DMS114 treated with DMSO at 0.1 percent for 48 hours (cell line): ENCODE data around the gene CFAP68.

Source experiments
- DNase-seq: peaks from one replicate; lab custom pipeline; 2025; ENCODE audit not compliant: unreplicated experiment; lab: John Stamatoyannopoulos, UW

Gene CFAP68, protein sequence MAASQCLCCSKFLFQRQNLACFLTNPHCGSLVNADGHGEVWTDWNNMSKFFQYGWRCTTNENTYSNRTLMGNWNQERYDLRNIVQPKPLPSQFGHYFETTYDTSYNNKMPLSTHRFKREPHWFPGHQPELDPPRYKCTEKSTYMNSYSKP

DNA sequence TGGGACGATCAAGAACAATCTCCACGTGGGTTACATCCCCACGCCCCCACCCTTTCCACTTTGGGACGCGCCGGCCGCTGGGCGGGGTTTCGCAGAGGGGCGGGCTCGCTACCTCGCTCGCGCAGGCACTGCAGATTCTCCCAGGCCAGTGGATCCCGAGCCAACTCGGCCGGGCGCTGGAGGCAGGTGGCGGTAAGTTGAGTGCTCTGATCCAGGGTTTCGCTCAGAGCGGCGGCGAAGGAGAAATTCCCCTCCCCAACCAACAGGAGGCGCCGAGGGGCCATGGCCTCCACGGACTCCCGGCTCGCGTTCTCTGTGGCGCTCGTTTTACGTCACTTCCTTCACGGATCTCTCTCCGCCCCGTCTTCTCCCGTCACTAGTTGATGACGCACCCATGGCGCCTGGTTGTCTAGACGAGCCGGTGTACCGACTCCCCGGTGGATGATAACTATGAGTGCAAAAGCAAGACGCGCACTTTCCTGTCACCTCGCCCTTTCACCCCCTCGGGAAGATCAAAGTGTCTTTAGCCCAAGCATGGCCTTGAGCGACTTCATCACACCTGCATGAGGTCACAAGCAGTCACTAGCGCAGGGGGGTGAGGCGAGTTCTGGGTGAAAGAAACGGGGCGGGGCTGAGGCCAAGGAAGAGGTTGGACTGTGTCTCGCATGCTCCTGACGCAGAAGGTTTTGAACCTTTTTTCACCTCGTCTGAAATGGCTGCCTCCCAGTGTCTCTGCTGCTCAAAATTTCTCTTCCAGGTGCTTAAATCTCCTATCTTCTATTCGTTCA, at the start of gene CFAP68, which contains the start of gene FDXACB1:
Gene CFAP68 (plus strand): TSS at position 693 of the 788 bp plus-strand sequence. CDS start 20 bp downstream, at position 713.
Gene FDXACB1 (minus strand): TSS at position 317 of the 788 bp plus-strand sequence. CDS start 33 bp downstream, at position 284.
- DNase-seq = peak; percentile 80

- DNase-seq = no peak
These were observed 45.8 kb upstream of the CFAP68 start for GRCh38 chr11:111833524-111833923.

- DNase-seq = no peak
These were observed 44.7 kb upstream of the CFAP68 start for GRCh38 chr11:111834432-111835163.

- no peak for DNase-seq
These were observed 43.7 kb upstream of the CFAP68 start for GRCh38 chr11:111835665-111836064.

- DNase-seq = no peak
These were observed 43.2 kb upstream of the CFAP68 start for GRCh38 chr11:111836162-111836561.

DNA sequence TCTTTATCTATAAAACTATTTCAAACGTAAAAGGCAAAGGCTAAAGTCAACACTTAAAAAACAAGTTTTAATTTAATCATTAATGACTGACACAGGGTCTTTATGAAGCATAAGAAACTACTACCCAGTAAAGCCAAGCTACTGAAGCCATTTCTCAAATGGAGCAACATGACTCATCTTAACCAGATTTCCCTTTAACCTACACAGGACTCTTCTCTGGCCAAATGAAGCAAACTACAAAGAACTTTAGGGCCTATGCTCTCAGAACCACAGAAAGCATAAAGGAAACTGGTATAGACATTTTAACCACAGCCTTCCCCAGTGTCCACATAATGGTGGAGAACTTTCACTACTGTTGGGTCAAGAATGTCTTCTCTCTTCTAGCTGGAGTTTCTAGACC, 42.6 kb upstream of the CFAP68 start:
- no peak for DNase-seq

DNA sequence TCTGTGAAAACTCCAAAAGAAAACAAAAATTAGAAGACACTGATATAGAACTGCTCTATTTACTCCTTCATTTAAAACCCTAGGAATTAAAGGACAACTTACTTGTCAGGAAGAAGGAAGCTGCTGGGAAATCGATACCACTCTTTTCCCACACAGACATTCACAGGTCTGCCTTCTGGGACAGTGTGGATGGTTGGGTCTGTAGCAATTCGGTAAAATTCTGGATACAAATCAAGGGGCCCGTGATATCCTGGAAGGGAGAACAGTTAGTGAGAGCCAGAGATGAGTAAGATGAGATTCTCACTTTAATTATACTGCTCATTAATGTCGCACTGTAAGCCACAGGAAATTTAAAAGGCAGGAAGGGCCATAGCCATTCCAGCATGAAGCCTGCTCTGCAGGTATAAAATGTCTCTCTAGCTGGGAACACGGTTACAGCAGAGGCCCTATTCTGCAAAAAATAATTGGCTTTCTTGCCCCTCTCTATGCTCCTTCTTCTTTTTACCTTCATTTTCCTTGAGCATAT, 41.9 kb upstream of the CFAP68 start:
- no peak for DNase-seq

- DNase-seq = no peak
These were observed 41.3 kb upstream of the CFAP68 start for GRCh38 chr11:111838054-111838453.

DNA sequence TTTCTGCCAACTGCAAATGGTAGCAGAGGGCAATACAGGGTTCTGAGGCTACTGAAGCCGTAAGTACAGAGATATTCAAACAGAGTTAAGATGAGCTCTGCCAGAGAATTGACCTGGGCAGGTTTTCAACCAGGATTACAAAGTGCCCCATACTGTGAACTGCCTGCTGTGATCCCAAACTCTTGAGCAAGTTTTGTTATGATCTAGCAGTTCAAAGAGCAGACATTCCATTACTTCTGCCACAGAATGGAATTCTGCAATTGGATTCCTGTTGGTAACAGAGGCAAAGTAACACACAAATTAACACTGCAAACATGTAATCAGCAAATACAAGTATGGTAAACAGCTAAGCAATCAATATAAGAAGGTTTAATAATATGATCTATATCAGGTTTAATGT, 39.2 kb upstream of the CFAP68 start:
- DNase-seq = no peak

DNA sequence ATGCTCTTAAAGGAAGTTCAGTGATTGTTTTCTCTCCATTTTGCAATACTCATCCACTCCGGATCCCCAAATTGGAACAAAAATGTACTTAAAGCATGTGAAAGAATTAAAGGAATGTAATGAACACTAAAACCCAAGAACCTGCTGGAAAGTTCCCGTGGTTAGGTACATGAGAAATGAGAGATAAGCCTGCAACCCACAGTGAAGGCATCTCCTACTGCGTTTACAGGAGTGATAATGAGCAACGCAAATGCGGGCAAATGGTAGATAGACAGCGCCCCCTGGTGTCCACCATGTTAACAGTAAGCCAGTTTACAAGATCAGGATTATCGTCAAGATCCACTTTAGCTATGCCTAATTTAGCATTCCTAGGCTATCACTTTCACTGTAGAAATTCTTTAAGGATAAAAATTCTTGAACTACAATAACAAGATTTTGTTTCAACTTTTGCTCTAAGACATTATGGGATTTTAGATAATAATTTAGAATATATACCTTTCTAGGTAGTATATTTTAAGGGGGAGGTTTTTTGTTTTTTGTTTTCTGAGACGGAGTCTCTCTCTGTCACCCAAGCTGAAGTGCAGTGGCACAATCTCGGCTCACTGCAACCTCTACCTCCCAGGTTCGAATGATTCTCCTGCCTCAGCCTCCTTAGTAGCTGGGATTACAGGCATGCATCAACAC, 37.8 kb upstream of the CFAP68 start:
- peak; percentile 53 for DNase-seq

DNA sequence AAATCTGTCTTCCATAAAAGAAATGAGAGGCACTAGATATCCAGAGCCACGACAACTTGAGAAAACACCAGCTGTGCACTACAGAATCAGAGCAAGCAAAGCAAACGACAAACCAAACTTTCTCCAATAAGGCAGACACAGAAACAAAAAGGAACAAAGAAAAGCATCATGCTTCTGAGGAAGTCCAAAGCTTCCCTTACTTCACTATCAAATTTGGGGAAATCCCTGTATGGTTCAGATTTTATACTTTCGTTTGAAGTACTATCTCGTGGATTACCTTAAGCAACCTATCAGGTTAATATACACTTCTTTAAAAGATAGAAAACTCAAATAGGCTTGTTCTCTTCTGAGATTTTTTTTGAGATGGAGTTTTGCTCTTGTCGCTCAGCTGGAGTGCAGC, 35.7 kb upstream of the CFAP68 start:
- DNase-seq = no peak

GRCh38 chr11:111845276-111846028, 33.9 kb upstream of the CFAP68 start:
- no peak for DNase-seq

GRCh38 chr11:111846063-111846462, 33.3 kb upstream of the CFAP68 start:
- DNase-seq = no peak

DNA sequence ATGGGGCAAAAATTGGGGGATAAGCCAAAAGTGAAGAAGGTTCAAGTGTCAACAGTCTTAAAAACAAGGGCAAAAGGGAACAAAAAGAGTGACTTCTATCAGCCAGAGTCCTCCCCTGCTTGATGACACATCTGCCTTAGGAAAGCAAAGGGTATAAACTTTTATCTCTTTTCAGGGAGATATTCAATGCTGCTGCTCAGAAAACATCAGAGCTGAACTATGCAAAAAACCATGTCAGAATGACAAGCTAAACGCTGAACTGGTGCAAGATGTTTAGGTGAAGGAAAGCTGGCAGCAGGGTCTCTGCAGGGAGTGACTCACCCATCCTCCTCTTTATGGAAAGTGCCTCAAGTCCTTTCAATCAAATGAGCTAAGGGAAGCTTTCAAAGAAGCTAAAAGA, 32.7 kb upstream of the CFAP68 start:
- no peak for DNase-seq

GRCh38 chr11:111849631-111850030, 29.7 kb upstream of the CFAP68 start:
- DNase-seq = no peak

DNA sequence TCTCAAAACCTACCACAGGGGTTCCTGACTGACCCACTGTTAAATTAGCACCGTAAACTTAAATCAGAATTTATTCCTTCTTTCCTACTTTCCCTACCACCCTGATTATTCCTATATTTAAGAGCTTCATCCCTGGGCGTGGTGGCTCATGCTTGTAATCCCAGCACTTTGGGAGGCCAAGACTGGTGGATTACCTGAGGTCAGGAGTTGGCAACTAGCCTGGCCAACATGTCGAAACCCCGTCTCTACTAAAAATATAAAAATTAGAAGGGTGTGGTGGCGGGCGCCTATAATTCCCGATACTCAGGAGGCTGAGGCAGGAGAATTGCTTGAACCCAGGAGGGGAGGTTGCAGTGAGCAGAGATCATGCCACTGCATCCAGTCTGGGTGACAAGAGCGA, 28.3 kb upstream of the CFAP68 start:
- no peak for DNase-seq

DNA sequence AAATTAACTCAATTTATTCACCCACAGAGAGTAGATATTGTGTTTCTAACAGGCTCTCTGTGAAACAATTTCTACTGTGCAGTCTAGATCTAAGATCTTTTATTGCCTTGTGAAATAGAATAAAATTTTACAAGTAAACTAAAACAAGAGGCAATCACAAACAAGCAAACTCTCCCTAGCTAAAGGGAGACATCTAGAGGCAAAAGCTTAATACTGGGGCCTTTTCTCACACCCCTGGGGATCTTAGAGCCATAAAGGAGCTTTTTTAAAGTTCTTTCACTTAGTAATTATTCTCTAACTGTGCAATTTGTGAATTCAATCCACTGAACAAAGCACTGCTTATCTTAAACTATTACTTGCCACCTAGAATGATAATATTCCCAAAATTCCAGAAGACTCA, 27.7 kb upstream of the CFAP68 start:
- DNase-seq = no peak

GRCh38 chr11:111852103-111852502, 27.2 kb upstream of the CFAP68 start:
- no peak for DNase-seq

GRCh38 chr11:111855506-111855905, 23.8 kb upstream of the CFAP68 start:
- DNase-seq = no peak

DNA sequence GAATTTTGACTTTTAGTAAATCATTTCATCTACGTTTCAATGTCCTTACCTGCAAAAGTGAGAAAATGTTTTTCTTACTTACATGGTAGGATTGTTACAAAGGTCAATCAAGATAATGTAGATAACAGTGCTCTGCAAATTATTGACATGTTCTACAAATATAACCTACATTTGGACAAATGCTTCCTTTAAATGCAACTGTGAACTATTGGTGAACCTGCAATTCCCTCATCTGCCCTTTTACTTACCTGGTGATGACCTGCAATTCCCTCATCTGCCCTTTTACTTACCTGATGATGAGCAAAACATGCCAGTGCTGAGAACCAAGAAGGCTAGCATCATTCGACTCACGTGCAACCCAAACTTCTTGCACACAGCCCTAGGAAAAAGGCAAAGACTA, 19.1 kb upstream of the CFAP68 start:
- no peak for DNase-seq
